Spleen (tissue), 11 donors: Measurements from ENCODE around the gene TENT5C. TPM values are rescaled to one million over a fixed set of nuclear protein-coding genes. Genes with fewer than 3 reads are reported as not detected.

Experiments
- DNase-seq: peaks from one replicate; pipeline ENCODE4 v3.0.0-alpha.2; 2020
- H3K27ac ChIP-seq, 8 donors: fragments of 200-600 bp; sonication (generic) in 7 of 8; 1 replicate in 4 of 8; 2 replicates in 4 of 8; pipeline versions ENCODE4 v1.5.0 to v1.8.0; 2016 to 2021; ENCODE audit warnings: inconsistent platforms in 4 of 8, mild to moderate bottlenecking in 4 of 8, moderate library complexity in 1 of 8
- H3K27me3 ChIP-seq, 7 donors: fragments of 200-600 bp; sonication (generic) in 6 of 7; replicated peaks in 1 of 7; 1 replicate in 4 of 7; 2 replicates in 3 of 7; pipeline versions ENCODE4 v1.5.0 to v1.8.0; 2016 to 2021; ENCODE audit warnings: inconsistent platforms in 3 of 7, mild to moderate bottlenecking in 1 of 7
- H3K36me3 ChIP-seq, 6 donors: fragments of 200-600 bp; sonication (generic) in 5 of 6; 1 replicate in 4 of 6; 2 replicates in 2 of 6; pipeline versions ENCODE4 v1.5.0 to v1.8.0; 2016 to 2021; ENCODE audit warnings: inconsistent platforms in 2 of 6
- H3K4me1 ChIP-seq, 6 donors: fragments of 200-600 bp; sonication (generic) in 5 of 6; 1 replicate in 3 of 6; 2 replicates in 3 of 6; pipeline versions ENCODE4 v1.5.0 to v1.8.0; 2016 to 2021; ENCODE audit warnings: inconsistent platforms in 3 of 6
- H3K4me3 ChIP-seq, 8 donors: fragments of 200-600 bp; sonication (generic) in 7 of 8; 1 replicate in 4 of 8; 2 replicates in 4 of 8; pipeline versions ENCODE4 v1.5.0 to v1.8.0; 2016 to 2021; ENCODE audit warnings: inconsistent platforms in 4 of 8, mild to moderate bottlenecking in 4 of 8, moderate library complexity in 2 of 8
- H3K9me3 ChIP-seq, 8 donors: fragments of 200-600 bp; sonication (generic) in 7 of 8; 1 replicate in 4 of 8; 2 replicates in 4 of 8; pipeline versions ENCODE4 v1.5.0 to v1.8.0; 2016 to 2021; ENCODE audit warnings: inconsistent platforms in 4 of 8
- POLR2A ChIP-seq, 3 donors: fragments of 450-650 bp; IDR thresholded peaks; one replicate each; pipeline ENCODE4 v1.5.1; 2017; ENCODE audit warnings: antibody characterized with exemption in 3 of 3, mild to moderate bottlenecking in 1 of 3
- POLR2AphosphoS5 ChIP-seq, 3 donors: sonication (generic); formaldehyde crosslinking; IDR thresholded peaks; one replicate each; pipeline ENCODE4 v1.5.1; 2017; ENCODE audit warnings: antibody characterized with exemption in 3 of 3
- WGBS, 5 donors: extraction: QIAGEN DNeasy Blood & Tissue Kit in 3 of 5; methylation state at CpG; one replicate each; pipeline versions ENCODE4 v1.1.5 to v1.1.7; 2013 to 2018; 5-methylcytosine and 5-hydroxymethylcytosine counted together
- intact Hi-C: fragments of 100-400 bp; cut with DNase I; formaldehyde crosslinking; loops from one replicate; pipeline ENCODE4 v1.15.0; 2023; ENCODE audit warnings: low total_unique reads
- polyA plus RNA-seq, 3 donors: library from polyadenylated mRNA; stranded (reverse); fragments of 200-250 nt; gene quantifications; one replicate each; pipeline ENCODE4 v1.2.1, GENCODE V29; 2013
- total RNA-seq, 7 donors: library from RNA; depleted of rRNA in 3 of 7; stranded (reverse); fragments of >200 nt in 3 of 7; fragmentation: NEBNext Ultra II Directional in 4 of 7; extraction: Animal tissue kit (Norgen Biotek cat#: 25700) in 4 of 7; gene quantifications; one replicate each; pipeline versions ENCODE4 v1.1.0 to v1.2.1, GENCODE V29; 2016 to 2021
- TF ChIP-seq, protein P1 (sequence below), 11 experiments: fragments of 200-600 bp in 7 of 11; fragments of 450-650 bp in 4 of 11; sonication (generic) in 4 of 11; IDR thresholded peaks in 8 of 11; conservative IDR thresholded peaks in 3 of 11; 1 replicate in 7 of 11; 2 replicates in 4 of 11; pipeline versions ENCODE4 v1.4.0 to v1.8.0; 2016 to 2021; ENCODE audit warnings: antibody characterized with exemption in 11 of 11, inconsistent platforms in 4 of 11, mild to moderate bottlenecking in 1 of 11
- donor health status: healthy with polysubstance abuse.
- donor health status: DM: no; HTN: no; CAD: no; lungs with moderate emphysema.
- donor health status: DM: no; HTN: no; CAD: no.
- donor health status: Bipolar disorder and iron deficiency.
- donor health status: healthy.
- donor health status: DM: no; HTN: no; CAD: no.
- donor health status: DM: yes; HTN: yes; CAD: no.

The TENT5C gene
- total and polyA plus RNA-seq, 10 donors: 5.6 to 181 (median 37.0) TPM

DNA sequence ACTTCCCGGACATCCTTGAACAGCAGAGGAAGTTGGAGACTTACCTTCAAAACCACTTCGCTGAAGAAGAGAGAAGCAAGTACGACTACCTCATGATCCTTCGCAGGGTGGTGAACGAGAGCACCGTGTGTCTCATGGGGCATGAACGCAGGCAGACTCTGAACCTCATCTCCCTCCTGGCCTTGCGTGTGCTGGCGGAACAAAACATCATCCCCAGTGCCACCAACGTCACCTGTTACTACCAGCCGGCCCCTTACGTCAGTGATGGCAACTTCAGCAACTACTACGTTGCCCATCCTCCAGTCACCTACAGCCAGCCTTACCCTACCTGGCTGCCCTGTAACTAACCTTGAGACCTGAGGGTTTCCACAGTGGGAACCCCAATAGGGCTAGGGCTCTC is 17.9 kb downstream of the TENT5C start:
- no peak for DNase-seq
- 93 to 97% (median 95%) methylated on average over 12 to 13 of the region's 13 CpGs for WGBS, 5 donors
- Histone ChIP-seq H3K27me3 (no peaks in the 10 kb centered on the region), H3K9me3 (no peaks in the 10 kb centered on the region), H3K36me3 (peaks cover 0 to 39% (median 15%) of the 10 kb centered on the region in 6 donors), H3K27ac (no peak overlapping the region), H3K4me3 (no peak overlapping the region), H3K4me1 (peaks cover 4 to 71% (median 27%) of the 10 kb centered on the region in 6 donors)
- TF ChIP-seq POLR2AphosphoS5 (IDR thresholded peaks at IDR 0.05): peak in 1 of 3 donors; percentile 24
- TF ChIP-seq, protein P1, sequence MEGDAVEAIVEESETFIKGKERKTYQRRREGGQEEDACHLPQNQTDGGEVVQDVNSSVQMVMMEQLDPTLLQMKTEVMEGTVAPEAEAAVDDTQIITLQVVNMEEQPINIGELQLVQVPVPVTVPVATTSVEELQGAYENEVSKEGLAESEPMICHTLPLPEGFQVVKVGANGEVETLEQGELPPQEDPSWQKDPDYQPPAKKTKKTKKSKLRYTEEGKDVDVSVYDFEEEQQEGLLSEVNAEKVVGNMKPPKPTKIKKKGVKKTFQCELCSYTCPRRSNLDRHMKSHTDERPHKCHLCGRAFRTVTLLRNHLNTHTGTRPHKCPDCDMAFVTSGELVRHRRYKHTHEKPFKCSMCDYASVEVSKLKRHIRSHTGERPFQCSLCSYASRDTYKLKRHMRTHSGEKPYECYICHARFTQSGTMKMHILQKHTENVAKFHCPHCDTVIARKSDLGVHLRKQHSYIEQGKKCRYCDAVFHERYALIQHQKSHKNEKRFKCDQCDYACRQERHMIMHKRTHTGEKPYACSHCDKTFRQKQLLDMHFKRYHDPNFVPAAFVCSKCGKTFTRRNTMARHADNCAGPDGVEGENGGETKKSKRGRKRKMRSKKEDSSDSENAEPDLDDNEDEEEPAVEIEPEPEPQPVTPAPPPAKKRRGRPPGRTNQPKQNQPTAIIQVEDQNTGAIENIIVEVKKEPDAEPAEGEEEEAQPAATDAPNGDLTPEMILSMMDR (IDR thresholded peaks at IDR 0.05 in 8 of 11, conservative IDR thresholded peaks at IDR 0.05 in 3 of 11): no peak
- TF ChIP-seq POLR2A (IDR thresholded peaks at IDR 0.05): no peak
- intact Hi-C loops: no loop called here

DNA sequence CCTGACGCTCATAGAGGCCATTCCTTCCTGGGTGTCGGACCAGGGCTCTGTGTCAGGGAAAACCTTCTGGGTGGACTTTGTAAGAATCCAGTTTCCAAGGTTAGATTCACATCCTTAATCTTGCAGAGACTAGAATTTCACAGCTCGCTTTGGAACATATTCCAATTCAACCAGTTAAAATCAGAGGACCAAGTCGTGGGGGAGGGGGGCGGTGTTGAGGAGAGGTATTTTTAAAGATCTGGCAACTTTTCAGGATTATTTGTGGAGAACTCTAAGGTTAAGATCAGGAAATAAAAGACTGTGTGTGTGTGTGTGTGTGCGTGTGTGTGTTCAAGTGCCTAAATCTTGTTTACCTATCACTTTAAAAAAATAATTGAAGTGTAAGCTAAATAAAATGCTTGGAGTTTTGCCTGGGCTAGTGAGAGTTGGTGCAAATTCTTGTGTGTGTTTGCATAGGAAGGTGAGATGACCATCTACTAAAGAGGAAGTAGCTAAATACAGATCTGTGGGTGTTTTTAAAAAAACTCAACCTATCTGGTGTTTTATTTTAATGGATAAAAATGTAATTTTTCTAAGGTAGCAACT is 21.8 kb downstream of the TENT5C start:
- peak overlapping the region in 1 of 8 donors; percentile 42 for H3K27ac ChIP-seq
- intact Hi-C loops: no loop called here

DNA sequence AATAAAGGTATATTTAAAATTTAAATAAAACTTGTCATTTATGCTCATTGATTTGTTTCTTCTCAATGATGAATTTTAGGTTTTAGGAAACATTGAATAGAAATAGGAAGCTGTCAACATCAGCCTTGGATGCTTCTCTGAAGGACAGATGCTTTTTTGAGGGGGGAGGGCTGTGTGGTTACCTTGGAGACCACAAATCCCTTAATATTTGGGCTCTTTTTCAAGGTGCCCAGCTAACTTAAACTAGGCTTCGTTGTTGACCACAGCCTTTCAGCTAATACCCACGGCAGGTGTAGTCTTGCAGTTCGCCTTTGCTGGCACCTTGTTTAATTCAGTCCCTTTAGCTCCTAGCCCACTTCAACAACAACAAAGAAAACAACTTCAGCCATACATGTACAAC is 22.5 kb downstream of the TENT5C start:
- H3K36me3 ChIP-seq: peaks cover 0 to 28% (median 10%) of the 10 kb centered on the region in 6 donors
- no peak for DNase-seq
- TF ChIP-seq POLR2AphosphoS5 (IDR thresholded peaks at IDR 0.05) (no peak), POLR2A (IDR thresholded peaks at IDR 0.05) (no peak)
- TF ChIP-seq, protein P1 (IDR thresholded peaks at IDR 0.05 in 8 of 11, conservative IDR thresholded peaks at IDR 0.05 in 3 of 11): no peak
- peaks cover 4 to 68% (median 24%) of the 10 kb centered on the region in 6 donors for H3K4me1 ChIP-seq
- H3K27me3 ChIP-seq: no peaks in the 10 kb centered on the region
- H3K27ac ChIP-seq: peak overlapping the region in 1 of 8 donors; percentile 29
- 79 to 90% (median 89%) methylated on average over 3 of the region's 3 CpGs for WGBS, 5 donors
- intact Hi-C loops: no loop called here
- H3K9me3 ChIP-seq: no peaks in the 10 kb centered on the region
- H3K4me3 ChIP-seq: no peak overlapping the region

More for the DNA sequence above, 21.8 kb downstream of the TENT5C start:
- Histone ChIP-seq H3K4me3 (no peak overlapping the region), H3K36me3 (peaks cover 0 to 35% (median 15%) of the 10 kb centered on the region in 6 donors), H3K27me3 (no peaks in the 10 kb centered on the region), H3K9me3 (no peaks in the 10 kb centered on the region), H3K4me1 (peaks cover 4 to 68% (median 24%) of the 10 kb centered on the region in 6 donors)
- DNase-seq: no peak
- TF ChIP-seq POLR2AphosphoS5 (IDR thresholded peaks at IDR 0.05) (no peak), POLR2A (IDR thresholded peaks at IDR 0.05) (no peak)
- TF ChIP-seq, protein P1 (IDR thresholded peaks at IDR 0.05 in 8 of 11, conservative IDR thresholded peaks at IDR 0.05 in 3 of 11): no peak
- WGBS, 5 donors: 60 to 67% (median 65%) methylated on average over 6 of the region's 6 CpGs

DNA sequence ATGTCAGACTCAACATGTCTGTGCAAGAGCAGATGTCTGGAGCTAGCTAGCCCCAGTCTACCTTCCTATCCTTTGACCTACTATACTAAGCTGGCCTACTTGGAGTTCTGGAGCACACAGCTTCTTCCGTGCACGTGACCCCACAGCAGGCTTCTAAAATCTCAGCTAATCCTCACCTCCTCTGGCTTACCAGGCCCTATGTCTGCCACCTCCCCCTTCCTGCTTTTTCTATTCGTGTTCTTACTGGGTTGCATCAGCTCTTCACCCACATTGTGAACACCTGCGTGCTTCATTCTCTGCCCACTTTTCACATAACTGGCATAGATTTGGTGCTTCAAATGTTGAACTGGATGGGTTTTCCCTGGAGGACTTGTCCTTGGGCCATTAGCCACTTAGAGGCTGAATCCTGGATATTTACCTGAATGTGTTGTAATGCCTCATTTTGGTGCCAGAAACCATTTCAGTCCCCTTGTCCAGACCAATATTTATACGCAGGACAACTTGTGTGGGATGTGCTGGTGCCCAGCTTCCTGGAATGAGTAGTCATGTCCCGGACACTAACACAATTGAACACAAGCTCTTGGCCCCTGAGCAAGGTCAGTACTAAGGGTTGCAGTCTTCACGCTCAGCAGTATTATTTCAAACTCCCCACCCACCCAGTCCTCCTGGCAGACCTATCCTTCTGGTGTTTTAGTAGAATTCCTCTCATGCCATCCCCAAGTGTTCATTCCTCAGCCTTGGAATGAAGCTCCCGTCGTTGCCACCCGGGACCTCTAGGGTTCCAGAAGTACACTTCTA is 24.0 kb downstream of the TENT5C start:
- DNase-seq: peak; percentile 24
- intact Hi-C loops: no loop called here
- H3K36me3 ChIP-seq: peaks cover 0 to 13% (median 0%) of the 10 kb centered on the region in 6 donors
- peaks cover 4 to 70% (median 27%) of the 10 kb centered on the region in 6 donors for H3K4me1 ChIP-seq
- WGBS, 5 donors: 80 to 88% (median 85%) methylated on average over 10 of the region's 10 CpGs
- H3K27me3 ChIP-seq: no peaks in the 10 kb centered on the region
- H3K4me3 ChIP-seq: no peak overlapping the region
- peak overlapping the region in 1 of 8 donors; percentile 48 for H3K27ac ChIP-seq
- TF ChIP-seq POLR2AphosphoS5 (IDR thresholded peaks at IDR 0.05): no peak
- TF ChIP-seq, protein P1 (IDR thresholded peaks at IDR 0.05 in 8 of 11, conservative IDR thresholded peaks at IDR 0.05 in 3 of 11): no peak
- no peak for TF ChIP-seq POLR2A (IDR thresholded peaks at IDR 0.05)
- H3K9me3 ChIP-seq: no peaks in the 10 kb centered on the region
